HCT116 (cell line): ENCODE data around the gene GRB2. TPM values are rescaled to one million over a fixed set of nuclear protein-coding genes. Genes with fewer than 3 reads are reported as not detected.

Experiments
- ATAC-seq: fragments of 200-7000 bp; cut with Tn5 transposase; 2 replicates; pipeline ENCODE4 v1.9.1; 2020; ENCODE audit warnings: mild to moderate bottlenecking, moderate library complexity
- BruUV-seq: library from RNA; stranded (reverse); fragments of 400-500 nt; replicated peaks from 2 replicates; lab custom pipeline; 2021; lab: Mats Ljungman, UMichigan
- CTCF ChIA-PET: fragments of 300-600 bp; sonication (Branson Sonifier 250); formaldehyde crosslinking; loops from one replicate; lab custom pipeline; 2021; ENCODE audit warnings: antibody characterized with exemption; lab: Charles Lee
- POLR2A ChIA-PET: fragments of 300-600, 350-600 bp; sonication (Branson Sonifier 250); formaldehyde crosslinking; loops from one replicate; lab custom pipeline; 2021; ENCODE audit warnings: antibody characterized with exemption; lab: Charles Lee
- RAD21 ChIA-PET, 2 experiments: fragments of 300-600 bp; sonication (Branson Sonifier 250); formaldehyde crosslinking; loops; one replicate each; lab custom pipeline; 2023; ENCODE audit warnings: low total read pairs in 2 of 2; ENCODE audit not compliant: uncharacterized antibody in 2 of 2, unreplicated experiment in 2 of 2, low non-redundant PET in 1 of 2; lab: Charles Lee
- DNase-seq: peaks from one replicate; pipeline ENCODE4 v3.0.0-alpha.2; 2010; ENCODE audit warnings: low read depth, low spot score
- H2AFZ ChIP-seq: fragments of 200-600 bp; shearing (Covaris generic), sonication (generic); 2 replicates; pipeline ENCODE4 v1.6.1; 2017; ENCODE audit warnings: low read depth, mixed run types, mixed read lengths, antibody characterized with exemption, low read length; ENCODE audit not compliant: poor library complexity, severe bottlenecking
- H3K27ac ChIP-seq: 2 replicates; pipeline ENCODE4 v1.5.1; 2012; ENCODE audit warnings: low read depth, low read length
- H3K27me3 ChIP-seq: fragments of 200-600 bp; sonication (generic); 2 replicates; pipeline ENCODE4 v1.6.1; 2016; ENCODE audit warnings: mixed run types, low read length, mixed read lengths; ENCODE audit not compliant: insufficient read depth
- H3K36me3 ChIP-seq, 2 experiments: fragments of 200-500 bp in 1 of 2; fragments of 200-600 bp in 1 of 2; sonication (Bioruptor generic) in 1 of 2; sonication (generic) in 1 of 2; 2 replicates each; pipeline versions ENCODE4 v1.5.1 to v1.6.1; 2014 to 2016; ENCODE audit warnings: low read length in 2 of 2, inconsistent platforms in 1 of 2, mixed read lengths in 1 of 2, mixed run types in 1 of 2; ENCODE audit not compliant: insufficient read depth in 2 of 2, control insufficient read depth in 1 of 2
- H3K4me1 ChIP-seq, 2 experiments: fragments of 200-600 bp in 1 of 2; sonication (generic) in 1 of 2; 2 replicates each; pipeline versions ENCODE4 v1.5.1 to v1.6.1; 2012 to 2017; ENCODE audit warnings: low read length in 2 of 2, inconsistent platforms in 1 of 2, mild to moderate bottlenecking in 1 of 2, mixed read lengths in 1 of 2, mixed run types in 1 of 2, moderate library complexity in 1 of 2; ENCODE audit not compliant: insufficient read depth in 2 of 2, control insufficient read depth in 1 of 2
- H3K4me2 ChIP-seq: fragments of 200-600 bp; sonication (generic); 2 replicates; pipeline ENCODE4 v1.6.1; 2017; ENCODE audit warnings: mixed run types, low read length, mixed read lengths
- H3K4me3 ChIP-seq, 2 experiments: fragments of 200-600 bp in 1 of 2; sonication (generic) in 1 of 2; replicated peaks in 1 of 2; 2 replicates each; pipeline ENCODE4 v1.5.1; 2011 to 2016; ENCODE audit warnings: low read length in 2 of 2, control low read depth in 1 of 2, low read depth in 1 of 2, mild to moderate bottlenecking in 1 of 2, mixed read lengths in 1 of 2, mixed run types in 1 of 2
- H3K79me2 ChIP-seq: fragments of 200-600 bp; sonication (generic); 2 replicates; pipeline ENCODE4 v1.6.1; 2017; ENCODE audit warnings: mild to moderate bottlenecking, mixed run types, low read length, moderate library complexity, mixed read lengths; ENCODE audit not compliant: insufficient read depth
- H3K9ac ChIP-seq: fragments of 200-600 bp; sonication (generic); 2 replicates; pipeline ENCODE4 v1.6.1; 2016; ENCODE audit warnings: low read length, mixed read lengths
- H3K9me2 ChIP-seq: fragments of 200-600 bp; sonication (generic), shearing (Covaris generic); 2 replicates; pipeline ENCODE4 v1.6.1; 2017; ENCODE audit warnings: mixed run types, mild to moderate bottlenecking, moderate library complexity; ENCODE audit not compliant: insufficient read depth
- H3K9me3 ChIP-seq, 2 experiments: fragments of 200-500 bp in 1 of 2; fragments of 200-600 bp in 1 of 2; sonication (Bioruptor generic) in 1 of 2; sonication (generic) in 1 of 2; 2 replicates each; pipeline ENCODE4 v1.6.1; 2014 to 2017; ENCODE audit warnings: low read length in 2 of 2, mixed read lengths in 2 of 2, inconsistent platforms in 1 of 2, low read depth in 1 of 2, mild to moderate bottlenecking in 1 of 2, mixed run types in 1 of 2, moderate library complexity in 1 of 2; ENCODE audit not compliant: control insufficient read depth in 1 of 2, insufficient read depth in 1 of 2
- H4K20me1 ChIP-seq: fragments of 200-600 bp; sonication (generic), shearing (Covaris generic); 2 replicates; pipeline ENCODE4 v1.6.1; 2017; ENCODE audit warnings: mixed run types, mild to moderate bottlenecking, moderate library complexity; ENCODE audit not compliant: insufficient read depth
- CBX3 ChIP-seq: IDR thresholded peaks from 2 replicates; pipeline ENCODE4 v1.6.1; 2012; ENCODE audit warnings: low read depth
- CEBPB ChIP-seq: IDR thresholded peaks from 2 replicates; pipeline ENCODE4 v1.6.1; 2012; ENCODE audit warnings: low read depth
- CTCF ChIP-seq, 3 experiments: fragments of 200-600 bp in 1 of 3; sonication (generic) in 1 of 3; IDR thresholded peaks in 2 of 3; conservative IDR thresholded peaks in 1 of 3; 2 replicates each; pipeline ENCODE4 v1.5.1; 2012 to 2017; ENCODE audit warnings: low read depth in 2 of 3, low read length in 2 of 3, antibody characterized with exemption in 1 of 3, borderline replicate concordance in 1 of 3, control low read depth in 1 of 3, mild to moderate bottlenecking in 1 of 3, mixed read lengths in 1 of 3, mixed run types in 1 of 3, moderate library complexity in 1 of 3; ENCODE audit not compliant: insufficient read depth in 1 of 3
- EZH2 ChIP-seq: fragments of 200-600 bp; sonication (generic); IDR thresholded peaks from 2 replicates; pipeline ENCODE4 v1.6.1; 2017; ENCODE audit warnings: antibody characterized with exemption, mixed run types
- EZH2phosphoT487 ChIP-seq: fragments of 200-600 bp; IDR thresholded peaks from 2 replicates; pipeline ENCODE4 v1.6.1; 2018; ENCODE audit warnings: antibody characterized with exemption, borderline replicate concordance
- JUND ChIP-seq: IDR thresholded peaks from 2 replicates; pipeline ENCODE4 v1.6.1; 2012
- SIN3A ChIP-seq: IDR thresholded peaks from 2 replicates; pipeline ENCODE4 v1.6.1; 2012; ENCODE audit warnings: low read depth
- SRF ChIP-seq: IDR thresholded peaks from 2 replicates; pipeline ENCODE4 v1.6.1; 2012; ENCODE audit warnings: low read depth
- ZFX ChIP-seq: fragments of 450-650 bp; IDR thresholded peaks from 2 replicates; pipeline ENCODE4 v1.6.1; 2017
- ZNF274 ChIP-seq: fragments of 200-500 bp; sonication (Bioruptor generic); IDR thresholded peaks from 2 replicates; pipeline ENCODE4 v1.6.1; 2014; ENCODE audit warnings: mild to moderate bottlenecking, low read depth, low read length, inconsistent platforms
- intact Hi-C: fragments of 100-400 bp; cut with micrococcal nuclease; formaldehyde crosslinking; loops from 2 replicates; pipeline ENCODE4 v1.10.0; 2022
- microRNA-seq: library from miRNA; unstranded; fragments of <30 nt; microRNA quantifications from one replicate; pipeline ENCODE4, GENCODE V29; 2016; ENCODE audit warnings: borderline number of aligned reads
- total RNA-seq: library from RNA; stranded (reverse); gene quantifications from one replicate; pipeline ENCODE4 v1.2.1, GENCODE V29; 2021; ENCODE audit not compliant: unreplicated experiment
- TF ChIP-seq, protein P1 (sequence below): IDR thresholded peaks from 2 replicates; pipeline ENCODE4 v1.6.1; 2011; ENCODE audit warnings: mild to moderate bottlenecking, low read length, moderate library complexity; ENCODE audit not compliant: insufficient replicate concordance; ENCODE audit errors: extremely low read depth

The GRB2 gene
- total RNA-seq, 1 experiment from 2014 or later: 146 TPM

DNA sequence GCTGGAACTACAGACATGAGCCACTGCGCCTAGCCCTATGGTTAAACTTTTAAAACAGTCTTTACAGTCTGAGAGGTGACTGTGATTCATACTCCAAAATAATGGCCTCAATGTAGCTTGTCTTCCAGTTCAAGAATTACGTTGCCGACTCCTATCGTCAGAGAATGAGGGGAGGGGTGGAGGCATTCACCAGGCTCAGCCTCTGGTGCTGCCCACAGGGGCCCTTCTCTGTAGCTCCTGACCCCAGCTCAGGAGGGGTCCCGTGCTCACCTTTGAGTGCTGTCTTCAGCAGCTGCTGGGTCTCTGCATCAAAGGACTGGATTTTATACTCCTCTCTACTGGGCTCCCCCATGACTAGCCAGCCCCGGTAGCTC lies 135.6 kb downstream of the GRB2 start:
- H3K4me3 ChIP-seq: peak overlapping the region; percentile 90 to 97
- no peak overlapping the region for H2AFZ ChIP-seq
- H3K36me3 ChIP-seq: peaks cover 7 to 41% of the 10 kb centered on the region in 2 experiments; a peak in 3 of 4 replicates
- peaks cover 16 to 45% of the 10 kb centered on the region in 2 experiments for H3K4me1 ChIP-seq
- peaks cover 9% of the 10 kb centered on the region; the same call in 1 of the 2 replicates for H3K79me2 ChIP-seq
- DNase-seq (no peak), ATAC-seq (no peak; the same call in 1 of the 2 replicates)
- intact Hi-C loops: loop anchor here (2.0 to 10.0 kb wide), 4 partner anchors 135 to 247 kb away; partner anchors contain the start of genes CASKIN2, GRB2 and TSEN54
- RAD21 ChIA-PET: interaction anchor here (0.7 to 1.8 kb wide), 4 partner anchors 19 to 143 kb away, joined by 3 to 7 read pairs (median 4); partner anchors contain the start of genes GRB2 (in 1 of the 2) and SLC25A19 (in 1 of the 2)
- H3K27ac ChIP-seq: peak overlapping the region; percentile 94
- no TSS peak for BruUV-seq
- no peaks in the 10 kb centered on the region for H3K9me2 ChIP-seq
- TF ChIP-seq ZFX (no peak), EZH2 (no peak), JUND (no peak), CBX3 (no peak), CEBPB (no peak), SRF (no peak), SIN3A (no peak), ZNF274 (no peak), CTCF (IDR thresholded peaks at IDR 0.05 in 2 of 3, conservative IDR thresholded peaks at IDR 0.05 in 1 of 3; ENCODE audit: borderline replicate concordance in 1 of 3, insufficient read depth in 1 of 3, low read depth in 2 of 3, low read length in 2 of 3) (no peak), EZH2phosphoT487 (no peak)
- TF ChIP-seq, protein P1, sequence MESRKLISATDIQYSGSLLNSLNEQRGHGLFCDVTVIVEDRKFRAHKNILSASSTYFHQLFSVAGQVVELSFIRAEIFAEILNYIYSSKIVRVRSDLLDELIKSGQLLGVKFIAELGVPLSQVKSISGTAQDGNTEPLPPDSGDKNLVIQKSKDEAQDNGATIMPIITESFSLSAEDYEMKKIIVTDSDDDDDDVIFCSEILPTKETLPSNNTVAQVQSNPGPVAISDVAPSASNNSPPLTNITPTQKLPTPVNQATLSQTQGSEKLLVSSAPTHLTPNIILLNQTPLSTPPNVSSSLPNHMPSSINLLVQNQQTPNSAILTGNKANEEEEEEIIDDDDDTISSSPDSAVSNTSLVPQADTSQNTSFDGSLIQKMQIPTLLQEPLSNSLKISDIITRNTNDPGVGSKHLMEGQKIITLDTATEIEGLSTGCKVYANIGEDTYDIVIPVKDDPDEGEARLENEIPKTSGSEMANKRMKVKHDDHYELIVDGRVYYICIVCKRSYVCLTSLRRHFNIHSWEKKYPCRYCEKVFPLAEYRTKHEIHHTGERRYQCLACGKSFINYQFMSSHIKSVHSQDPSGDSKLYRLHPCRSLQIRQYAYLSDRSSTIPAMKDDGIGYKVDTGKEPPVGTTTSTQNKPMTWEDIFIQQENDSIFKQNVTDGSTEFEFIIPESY: no peak
- POLR2A ChIA-PET: interaction anchor here (0.6 to 2.4 kb wide), 9 partner anchors 9 to 186 kb away, joined by 3 to 40 read pairs (median 5); partner anchors contain the start of genes GGA3, GRB2, MRPS7 and NUP85
- peak overlapping the region; percentile 87 for H3K9ac ChIP-seq
- CTCF ChIA-PET: interaction anchor here (0.9 to 4.2 kb wide), 12 partner anchors 9 to 331 kb away, joined by 3 to 51 read pairs (median 4); partner anchors contain the start of genes GGA3, GRB2, MRPS7 and SLC25A19
- H4K20me1 ChIP-seq: no peaks in the 10 kb centered on the region
- peak overlapping the region; percentile 97 for H3K4me2 ChIP-seq
- no peaks in the 10 kb centered on the region for H3K9me3 ChIP-seq
- H3K27me3 ChIP-seq: no peaks in the 10 kb centered on the region

Small RNAs within 50 kb of the gene (microRNA-seq; reads per million reads assigned to microRNA genes)
- not detected for gene MIR3678

Other genes starting within 250 kb of the GRB2 start
- 859 TPM for gene SUMO2, start 222.7 kb downstream of the GRB2 start, total RNA-seq
- gene NUP85, start 200.0 kb downstream of the GRB2 start, total RNA-seq: 164 TPM
- 58.3 TPM for gene GGA3, start 144.1 kb downstream of the GRB2 start, total RNA-seq
- gene MRPS7, start 143.8 kb downstream of the GRB2 start, total RNA-seq: 104 TPM
- gene MIF4GD, start 134.4 kb downstream of the GRB2 start, total RNA-seq: 35.2 TPM
- 38.7 TPM for gene SLC25A19, start 116.2 kb downstream of the GRB2 start, total RNA-seq
- gene TMEM94, start 51.0 kb upstream of the GRB2 start, total RNA-seq: 75.4 TPM
- gene CASKIN2, start 109.9 kb upstream of the GRB2 start, total RNA-seq: 38.4 TPM
- gene TSEN54, start 110.8 kb upstream of the GRB2 start, total RNA-seq: 87.3 TPM
- 209 TPM for gene LLGL2, start 120.0 kb upstream of the GRB2 start, total RNA-seq
- gene MYO15B, start 182.1 kb upstream of the GRB2 start, total RNA-seq: 30.3 TPM
- gene SMIM5, start 227.8 kb upstream of the GRB2 start, total RNA-seq: 0.12 TPM